CD4-positive, alpha-beta T cell treated with Interferon alpha-2 for 1 hour (primary cell): ENCODE measurements around the gene YWHAG.
"Not testable (repeated sequence)": the region's sequence is repeated elsewhere in the genome, so short reads cannot be mapped to it uniquely, and the experiment has no call there.

Experiments
- DNase-seq, 2 donors: peaks; one replicate each; pipeline ENCODE4 v3.0.0-alpha.2; 2020 to 2022

YWHAG gene

DNA sequence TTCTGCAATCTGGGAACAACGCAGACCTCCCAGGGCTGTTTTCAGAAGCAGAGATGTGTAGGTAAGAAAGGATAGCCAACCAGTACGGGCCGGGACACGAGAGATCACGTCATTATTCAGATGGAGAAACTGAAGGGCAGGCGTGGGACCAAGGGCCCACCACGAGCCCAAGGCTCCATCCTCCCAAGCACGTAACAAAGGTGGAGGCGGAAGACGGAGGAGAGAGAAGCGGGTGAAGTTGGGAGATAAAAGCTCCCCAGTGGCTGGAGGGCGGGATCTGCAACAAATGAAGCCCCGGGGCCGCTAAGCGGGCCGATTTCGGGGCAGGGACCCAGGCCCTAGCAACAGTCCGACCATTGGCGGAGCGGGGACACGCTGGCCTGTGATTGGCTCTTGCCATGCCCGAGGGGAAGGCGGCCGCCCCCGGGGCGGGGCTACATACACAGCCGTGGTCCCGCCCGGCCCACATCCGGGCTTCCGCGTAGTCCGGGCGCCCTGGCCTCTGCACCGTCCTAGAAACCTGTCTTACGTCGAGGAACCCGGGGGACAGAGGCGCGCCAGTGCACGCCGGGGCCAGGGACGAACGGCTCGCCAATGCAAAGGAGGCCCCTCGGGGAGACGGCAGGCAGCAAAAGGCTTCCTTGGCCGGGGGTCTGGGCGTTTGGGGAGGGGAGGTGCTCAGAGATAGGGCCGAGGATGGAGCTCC lies 40.9 kb downstream of the YWHAG start:
- peak; percentile 95 to 97 for DNase-seq

DNA sequence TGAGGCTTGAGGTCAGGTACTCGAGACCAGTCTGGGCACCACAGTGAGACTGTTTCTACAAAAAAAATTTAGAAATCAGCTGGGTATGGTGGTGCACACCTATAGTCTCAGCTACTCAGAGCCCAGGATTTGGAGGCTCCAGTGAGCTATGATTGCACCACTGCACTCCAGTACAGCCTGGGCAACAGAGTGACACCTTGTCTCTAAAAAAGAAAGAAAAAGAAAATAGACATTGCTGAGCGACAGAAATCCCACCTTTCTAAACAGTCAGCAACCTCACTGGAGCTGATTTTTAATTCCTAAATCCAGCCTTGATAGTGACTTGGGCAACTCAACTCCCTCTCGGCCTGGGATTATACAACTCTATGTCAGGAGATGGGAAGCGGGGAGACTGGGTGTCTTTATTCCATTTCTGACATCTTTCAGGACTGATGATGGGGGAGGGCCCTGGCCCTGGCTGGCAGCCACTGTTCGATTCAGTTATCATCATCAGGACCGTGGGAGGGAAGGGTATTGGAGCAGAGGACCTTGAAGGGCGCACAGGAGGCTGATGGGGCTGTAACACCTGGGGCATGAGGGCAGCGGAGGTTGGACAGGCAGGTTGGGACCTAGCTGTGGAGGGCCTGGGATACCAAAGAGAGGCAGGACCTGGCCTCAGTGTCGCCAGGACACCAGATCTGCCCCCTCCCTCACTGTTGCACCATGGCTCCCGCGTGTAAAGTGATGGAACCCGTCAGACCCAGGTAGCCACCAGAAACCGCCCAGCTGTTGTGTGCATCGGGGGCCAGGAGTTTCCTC lies 41.6 kb downstream of the YWHAG start:
- DNase-seq = no peak

DNA sequence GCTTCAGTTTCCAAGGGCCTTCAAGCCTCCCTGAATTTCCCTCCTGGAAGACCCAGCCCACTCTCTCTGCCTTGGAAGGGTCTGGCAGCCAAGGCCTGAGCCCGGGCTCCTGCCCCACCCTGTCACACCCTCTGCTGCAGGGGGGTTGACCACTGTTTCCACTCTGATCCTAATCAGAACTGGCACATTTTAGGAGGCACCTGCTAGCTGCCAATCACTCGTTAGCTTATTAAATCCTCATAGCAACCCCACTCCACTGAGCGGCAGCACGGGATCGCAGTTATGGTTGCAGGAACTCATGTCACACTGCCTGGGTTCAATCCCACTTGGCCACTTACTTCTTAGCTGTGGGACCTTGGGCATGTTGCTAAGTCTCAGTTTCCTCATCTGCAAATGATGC lies 43.4 kb downstream of the YWHAG start:
- no peak for DNase-seq

DNA sequence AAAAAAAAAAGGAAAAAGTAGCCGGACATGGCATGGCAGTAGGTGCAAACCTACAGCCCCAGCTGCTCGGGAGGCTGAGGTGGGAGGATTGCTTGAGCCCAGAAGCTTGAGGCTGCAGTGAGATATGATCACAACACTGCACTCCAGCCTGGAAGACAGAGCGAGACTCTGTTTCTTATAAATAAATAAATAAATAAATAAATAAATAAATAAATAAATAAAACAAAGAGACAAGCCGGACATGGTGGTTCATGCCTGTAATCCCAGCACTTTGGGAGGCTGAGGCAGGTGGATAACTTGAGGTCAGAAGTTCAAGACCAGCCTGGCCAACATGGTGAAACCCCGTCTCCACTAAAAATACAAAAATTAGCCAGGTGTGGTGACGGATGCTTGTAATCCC lies 44.1 kb downstream of the YWHAG start:
- not testable (repeated sequence) for DNase-seq

DNA sequence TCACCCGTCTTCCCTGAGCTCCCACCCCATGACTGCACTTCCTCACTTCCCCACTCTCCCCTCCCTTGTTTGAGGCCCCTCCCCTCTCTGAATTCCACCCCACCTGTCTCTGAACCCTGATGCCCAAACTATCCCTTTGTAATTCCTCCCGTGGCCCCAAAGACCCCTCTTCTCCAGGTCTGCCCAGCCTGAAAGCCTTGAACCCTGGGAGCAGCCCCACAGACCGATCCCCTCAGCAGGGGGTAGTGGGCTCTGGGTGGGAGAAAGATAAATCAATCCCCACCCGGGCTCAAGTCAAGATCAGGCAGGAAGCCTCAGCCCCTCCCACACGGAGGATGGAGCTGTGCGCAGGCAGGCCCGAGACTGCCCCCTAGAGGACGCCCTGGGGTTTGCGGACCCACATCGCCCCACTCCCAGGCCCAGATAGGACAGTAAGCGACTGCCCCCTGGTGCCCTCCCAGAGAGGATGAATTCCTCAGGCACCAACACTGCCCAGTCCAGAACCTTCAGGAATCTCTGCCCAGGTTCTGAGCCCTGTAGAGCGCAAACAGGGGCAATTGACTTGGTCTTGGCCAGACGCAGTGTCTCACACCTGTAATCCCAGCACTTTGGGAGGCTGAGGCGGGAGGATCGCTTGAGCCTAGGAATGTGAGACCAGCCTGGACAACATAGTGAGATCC lies 44.6 kb downstream of the YWHAG start:
- peak; percentile 95 to 97 for DNase-seq

DNA sequence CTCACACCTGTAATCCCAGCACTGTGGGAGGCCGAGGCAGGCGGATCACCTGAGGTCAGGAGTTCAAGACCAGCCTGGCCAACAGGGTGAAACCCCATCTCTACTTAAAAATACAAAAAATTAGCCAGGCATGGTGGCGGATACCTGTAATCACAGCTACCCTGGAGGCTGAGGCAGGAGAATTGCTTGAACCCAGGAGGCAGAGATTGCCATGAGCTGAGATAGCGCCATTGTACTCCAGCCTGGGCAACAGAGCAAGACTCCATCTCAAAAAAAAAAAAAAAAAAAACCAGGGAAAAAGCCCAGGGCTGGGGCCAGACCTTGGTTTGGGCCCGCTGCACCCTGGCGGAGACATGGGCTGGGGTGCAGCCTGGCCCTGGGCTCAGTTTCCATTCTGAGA lies 47.0 kb downstream of the YWHAG start:
- DNase-seq = not testable (repeated sequence)

DNA sequence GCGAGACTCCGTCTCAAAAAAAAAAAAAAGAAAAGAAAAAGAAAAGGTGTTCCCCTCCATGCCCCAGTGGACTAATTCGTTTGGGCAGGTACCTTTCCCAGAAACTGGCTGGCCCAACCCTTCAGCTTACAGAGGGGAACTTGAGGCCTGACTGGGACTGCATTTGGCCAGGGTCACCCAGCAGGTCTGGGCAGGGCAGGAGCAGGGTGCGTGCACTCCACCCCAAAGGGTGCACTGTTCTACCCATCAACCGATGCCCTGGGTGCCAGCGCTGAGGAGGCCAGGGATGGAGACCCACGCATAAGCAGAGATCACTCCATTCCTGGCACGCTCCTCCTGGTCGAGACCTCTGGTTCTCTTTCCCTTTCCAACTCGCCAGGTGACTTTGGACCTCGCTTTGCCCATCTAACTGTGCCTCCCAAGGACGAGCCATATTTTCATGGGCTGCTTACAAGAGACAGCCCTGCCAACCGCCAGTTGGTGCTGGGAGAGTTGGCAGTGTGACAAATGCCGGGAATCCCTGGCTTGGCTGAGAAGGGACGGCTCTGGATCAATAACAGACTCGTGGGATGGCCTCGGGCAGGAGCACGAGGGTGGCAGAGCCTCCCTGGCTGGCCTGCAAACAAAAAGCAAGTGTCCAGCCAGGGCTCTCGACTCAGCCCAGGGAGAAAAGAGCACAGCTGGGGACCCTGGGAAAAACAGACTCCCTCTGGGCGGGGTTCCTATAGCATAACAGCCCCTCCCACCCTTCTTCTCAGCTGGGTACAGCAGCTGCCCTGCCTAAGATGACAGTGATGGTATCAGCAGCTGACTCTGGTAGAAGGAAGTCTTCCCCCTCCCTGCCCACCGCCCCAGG lies 48.5 kb downstream of the YWHAG start:
- DNase-seq = no peak

DNA sequence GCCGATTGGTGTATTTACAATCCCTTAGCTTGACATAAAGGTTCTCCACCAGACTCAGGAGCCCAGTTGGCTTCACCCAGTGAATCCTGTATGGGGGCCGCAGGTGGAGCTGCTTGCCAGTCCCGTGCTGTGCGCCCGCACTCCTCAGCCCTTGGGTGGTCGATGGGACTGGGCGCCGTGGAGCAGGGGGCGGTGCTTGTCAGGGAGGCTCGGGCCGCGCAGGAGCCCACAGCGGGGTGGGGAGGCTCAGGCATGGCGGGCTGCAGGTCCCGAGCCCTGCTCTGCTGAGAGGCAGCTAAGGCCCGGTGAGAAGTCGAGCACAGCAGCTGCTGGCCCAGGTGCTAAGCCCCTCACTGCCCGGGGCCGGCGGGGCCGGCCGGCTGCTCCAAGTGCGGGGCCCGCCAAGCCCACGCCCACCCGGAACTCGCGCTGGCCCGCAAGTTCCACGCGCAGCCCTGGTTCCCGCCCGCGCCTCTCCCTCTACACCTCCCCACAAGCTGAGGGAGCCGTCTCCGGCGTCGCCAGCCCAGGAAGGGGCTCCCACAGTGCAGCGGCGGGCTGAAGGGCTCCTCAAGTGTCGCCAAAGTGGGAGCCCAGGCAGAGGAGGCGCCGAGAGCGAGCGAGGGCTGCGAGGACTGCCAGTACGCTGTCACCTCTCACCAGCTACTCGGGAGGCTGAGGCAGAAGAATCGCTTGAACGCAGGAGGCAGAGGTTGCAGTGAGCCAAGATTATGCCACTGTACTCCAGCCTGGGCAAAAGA lies 49.3 kb downstream of the YWHAG start:
- not testable (repeated sequence) for DNase-seq

DNA sequence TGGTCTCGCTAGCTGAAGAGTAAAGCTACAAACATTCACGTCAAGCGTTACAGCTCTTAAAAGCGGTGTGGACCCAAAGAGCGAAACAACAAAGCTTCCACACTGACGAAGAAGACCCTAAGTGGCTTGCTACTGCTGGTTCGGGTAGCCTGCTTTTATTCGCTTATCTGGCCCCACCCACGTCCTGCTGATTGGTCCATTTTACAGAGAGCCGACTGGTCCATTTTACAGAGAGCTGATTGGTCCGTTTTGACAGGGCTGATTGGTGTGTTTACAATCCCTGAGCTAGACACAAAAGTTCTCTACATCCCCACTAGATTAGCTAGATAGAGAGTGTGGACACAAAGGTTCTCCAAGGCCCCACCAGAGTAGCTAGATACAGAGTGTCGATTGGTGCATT lies 49.9 kb downstream of the YWHAG start:
- not testable (repeated sequence) for DNase-seq

DNA sequence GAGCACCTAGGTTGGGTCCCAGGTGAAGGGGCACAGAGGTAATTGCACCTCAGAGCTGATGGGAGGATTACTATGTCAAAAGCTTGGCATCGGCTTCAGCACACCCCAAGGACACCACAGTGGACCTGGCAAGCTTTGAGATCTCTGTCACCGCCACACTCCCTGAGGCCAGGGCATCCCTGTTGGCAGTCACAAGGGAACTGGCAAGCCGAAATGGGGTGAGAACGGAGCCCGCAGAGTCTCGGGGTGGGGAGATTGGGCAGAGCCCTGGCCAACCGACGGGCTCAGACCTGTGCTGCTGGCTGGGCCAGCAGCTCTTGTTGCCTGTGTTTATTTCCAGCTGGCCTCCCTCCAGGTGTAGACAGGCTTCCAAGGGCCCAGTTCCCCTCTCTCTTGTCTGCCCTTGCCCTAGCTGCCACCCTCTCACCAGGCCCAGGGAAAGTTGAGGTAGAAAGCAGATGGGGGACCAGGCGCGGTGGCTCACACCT lies 53.9 kb downstream of the YWHAG start:
- DNase-seq = no peak

DNA sequence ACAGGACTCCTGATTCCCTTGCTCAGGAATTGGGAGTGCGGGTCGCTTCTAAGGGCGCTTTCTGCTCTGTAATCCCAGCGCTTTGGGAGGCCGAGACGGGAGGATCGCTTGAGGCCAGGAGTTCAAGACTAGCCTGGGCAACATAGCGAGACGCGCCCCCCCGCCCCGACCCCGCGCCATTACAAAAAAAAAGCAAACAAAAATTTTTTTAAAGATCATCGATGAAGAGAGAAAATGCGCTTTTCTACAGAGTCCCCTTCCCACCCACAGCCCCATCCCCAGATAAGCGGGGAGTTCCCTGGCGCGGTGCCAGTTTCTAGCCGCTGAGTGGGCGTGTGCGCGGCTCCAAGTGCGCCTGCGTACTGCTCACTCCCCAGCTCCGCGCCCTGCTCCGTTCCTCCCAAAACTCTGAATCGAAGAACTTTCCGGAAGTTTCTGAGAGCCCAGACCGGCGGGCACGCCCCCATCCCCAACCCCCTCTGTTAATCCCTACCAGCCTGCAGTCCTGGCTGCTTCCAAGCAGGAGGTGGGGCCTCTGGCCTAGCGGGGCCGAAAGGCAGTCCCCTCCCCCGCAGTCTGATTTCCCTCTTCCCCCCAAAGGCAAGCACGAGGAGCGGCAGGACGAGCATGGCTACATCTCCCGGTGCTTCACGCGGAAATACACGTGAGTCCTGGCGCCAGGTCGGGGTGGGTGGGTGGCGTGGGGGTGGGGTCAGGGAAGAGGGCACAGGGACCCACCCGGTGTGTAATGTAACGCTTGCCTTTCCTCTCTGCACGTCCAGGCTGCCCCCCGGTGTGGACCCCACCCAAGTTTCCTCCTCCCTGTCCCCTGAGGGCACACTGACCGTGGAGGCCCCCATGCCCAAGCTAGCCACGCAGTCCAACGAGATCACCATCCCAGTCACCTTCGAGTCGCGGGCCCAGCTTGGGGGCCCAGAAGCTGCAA lies 55.3 kb downstream of the YWHAG start:
- peak; percentile 78 to 83 for DNase-seq

DNA sequence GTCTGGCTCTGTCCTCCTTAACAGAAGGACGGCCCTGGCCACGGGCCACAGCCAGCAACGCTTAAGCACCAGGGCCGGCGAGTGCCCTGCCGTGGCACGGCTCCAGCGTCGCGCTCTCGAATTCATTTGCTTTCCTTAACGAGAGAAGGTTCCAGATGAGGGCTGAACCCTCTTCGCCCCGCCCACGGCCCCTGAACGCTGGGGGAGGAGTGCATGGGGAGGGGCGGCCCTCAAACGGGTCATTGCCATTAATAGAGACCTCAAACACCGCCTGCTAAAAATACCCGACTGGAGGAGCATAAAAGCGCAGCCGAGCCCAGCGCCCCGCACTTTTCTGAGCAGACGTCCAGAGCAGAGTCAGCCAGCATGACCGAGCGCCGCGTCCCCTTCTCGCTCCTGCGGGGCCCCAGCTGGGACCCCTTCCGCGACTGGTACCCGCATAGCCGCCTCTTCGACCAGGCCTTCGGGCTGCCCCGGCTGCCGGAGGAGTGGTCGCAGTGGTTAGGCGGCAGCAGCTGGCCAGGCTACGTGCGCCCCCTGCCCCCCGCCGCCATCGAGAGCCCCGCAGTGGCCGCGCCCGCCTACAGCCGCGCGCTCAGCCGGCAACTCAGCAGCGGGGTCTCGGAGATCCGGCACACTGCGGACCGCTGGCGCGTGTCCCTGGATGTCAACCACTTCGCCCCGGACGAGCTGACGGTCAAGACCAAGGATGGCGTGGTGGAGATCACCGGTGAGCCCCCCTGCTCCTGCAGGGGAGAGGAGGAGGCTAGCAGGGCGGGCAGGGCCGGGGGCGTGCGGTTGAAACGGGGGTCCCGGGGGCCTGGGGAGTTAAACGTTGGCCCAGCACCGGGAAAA lies 56.2 kb downstream of the YWHAG start, which contains the start of gene HSPB1:
Gene HSPB1 (plus strand): TSS at position 327 of the 855 bp plus-strand sequence. CDS start 40 bp downstream, at position 367.
- peak; percentile 82 to 84 for DNase-seq

DNA sequence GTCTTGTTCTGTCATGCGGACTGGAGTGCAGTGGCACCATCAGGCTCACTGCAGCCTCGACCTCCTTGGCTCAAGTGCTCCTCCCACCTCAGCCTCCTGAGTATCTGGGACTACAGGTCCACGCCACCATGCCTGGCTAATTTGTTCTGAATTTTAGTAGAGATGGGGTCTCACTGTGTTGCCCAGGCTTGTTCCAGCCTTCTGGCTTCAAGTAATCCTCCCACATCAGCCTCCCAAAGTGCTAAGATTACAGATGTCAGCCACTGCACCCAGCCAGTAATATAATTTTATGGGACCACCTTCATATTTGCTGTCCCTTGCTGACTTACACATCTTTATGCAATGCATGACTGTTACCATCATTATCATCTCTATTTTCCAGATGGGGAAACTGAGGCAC lies 57.8 kb downstream of the YWHAG start:
- no peak for DNase-seq

DNA sequence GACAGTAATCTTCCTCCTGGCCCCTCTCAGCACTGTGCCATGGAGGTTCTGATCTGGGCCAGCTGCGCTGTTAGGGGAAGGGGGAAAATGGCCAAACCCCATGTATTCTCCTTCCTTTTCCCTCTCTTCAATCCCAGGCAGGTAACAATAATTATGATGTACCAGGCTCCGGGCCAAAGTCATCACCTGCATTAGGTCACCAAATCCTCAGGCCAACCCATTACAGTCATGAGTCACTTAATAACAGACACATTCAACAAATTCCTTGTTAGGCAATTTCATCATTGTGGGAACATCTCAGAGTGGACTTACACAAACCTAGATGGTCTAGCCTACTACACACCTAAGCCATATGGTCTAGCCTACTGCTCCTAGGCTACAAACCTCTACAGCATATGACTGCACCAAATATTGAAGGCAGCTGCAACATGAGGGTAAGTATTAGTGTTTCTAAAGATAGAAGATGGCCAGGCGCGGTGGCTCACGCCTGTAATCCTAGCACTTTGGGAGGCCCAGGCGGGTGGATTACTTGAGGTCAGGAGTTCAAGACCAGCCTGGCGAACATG lies 58.5 kb downstream of the YWHAG start:
- no peak for DNase-seq

DNA sequence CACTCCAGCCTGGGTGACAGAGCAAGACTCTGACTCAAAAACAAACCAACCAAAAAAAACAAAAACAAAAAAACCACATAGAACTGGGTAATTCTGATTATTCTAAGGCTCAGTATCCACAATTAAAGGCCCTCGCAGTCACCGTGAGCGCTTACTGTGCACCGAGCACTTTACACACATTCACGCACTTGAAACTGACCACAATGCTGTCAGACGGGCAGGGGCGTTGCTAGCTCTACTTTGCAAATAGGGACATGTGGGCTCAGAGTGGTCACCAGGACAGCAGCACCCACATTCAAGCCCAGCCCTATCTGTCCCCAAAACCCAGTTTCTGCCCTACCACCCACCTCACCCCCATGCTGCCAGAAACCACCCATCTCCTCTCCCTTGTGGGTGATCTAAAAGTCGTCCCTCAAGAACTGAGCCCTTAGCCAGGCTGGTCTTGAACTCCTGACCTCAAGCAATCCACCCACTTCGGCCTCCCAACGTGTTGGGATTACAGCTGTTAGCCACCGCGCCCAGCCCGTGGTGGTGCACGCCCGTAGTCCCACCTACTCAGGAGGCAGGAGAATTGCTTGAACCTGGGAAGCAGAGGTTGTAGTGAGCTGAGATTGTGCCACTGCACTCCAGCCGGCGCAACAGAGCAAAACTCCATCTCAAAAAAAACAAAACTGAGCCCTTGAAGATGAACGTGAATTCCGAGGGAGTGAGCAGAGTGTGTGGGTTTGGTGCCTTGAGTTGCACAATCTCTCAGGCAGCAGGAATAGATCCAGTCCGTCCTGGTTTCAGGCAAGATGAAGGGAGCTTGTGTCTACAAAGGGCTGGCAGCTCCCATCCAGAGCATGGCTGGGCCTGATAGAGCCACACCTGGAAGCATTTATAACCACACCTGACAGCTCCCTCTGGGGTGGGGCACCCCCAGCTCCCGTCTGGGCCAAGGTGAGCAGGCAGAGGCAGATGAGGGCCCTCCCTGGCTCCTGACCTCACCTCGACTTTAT lies 61.7 kb downstream of the YWHAG start:
- no peak for DNase-seq

DNA sequence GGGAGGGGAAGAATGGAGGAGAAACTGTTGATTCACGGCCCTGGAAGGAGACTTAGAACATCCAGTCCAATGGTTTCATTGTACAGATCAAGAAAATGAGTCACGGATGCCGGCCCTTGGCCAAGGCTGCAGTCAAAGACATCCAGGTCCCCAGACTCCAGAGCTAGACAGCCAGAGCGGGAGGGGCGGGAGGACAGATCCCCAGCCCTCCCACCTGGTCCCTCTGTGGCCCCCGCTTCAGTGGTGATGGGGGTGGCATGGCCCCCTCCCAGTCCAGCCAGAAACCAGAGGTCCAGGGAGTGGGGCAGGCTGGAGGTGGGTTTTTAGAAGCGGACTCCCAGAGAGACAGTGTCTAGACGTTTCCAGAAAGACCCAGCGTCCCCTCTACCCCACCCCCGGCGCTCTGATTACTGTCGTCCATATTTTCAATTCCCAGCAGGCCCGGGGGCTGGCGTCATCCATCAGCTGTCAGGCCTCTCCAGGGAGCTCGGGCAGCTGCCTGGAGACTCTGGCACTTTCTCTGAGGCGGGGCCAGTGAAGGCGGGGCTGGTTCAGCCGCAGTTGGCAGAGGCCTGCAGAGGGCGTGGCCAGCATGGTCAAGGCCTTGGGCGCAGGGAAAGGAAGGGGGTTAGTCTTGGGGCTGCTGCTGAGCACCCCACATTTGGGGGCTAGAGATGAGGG lies 64.3 kb downstream of the YWHAG start:
- DNase-seq = peak in 1 of 2 donors; percentile 39

DNA sequence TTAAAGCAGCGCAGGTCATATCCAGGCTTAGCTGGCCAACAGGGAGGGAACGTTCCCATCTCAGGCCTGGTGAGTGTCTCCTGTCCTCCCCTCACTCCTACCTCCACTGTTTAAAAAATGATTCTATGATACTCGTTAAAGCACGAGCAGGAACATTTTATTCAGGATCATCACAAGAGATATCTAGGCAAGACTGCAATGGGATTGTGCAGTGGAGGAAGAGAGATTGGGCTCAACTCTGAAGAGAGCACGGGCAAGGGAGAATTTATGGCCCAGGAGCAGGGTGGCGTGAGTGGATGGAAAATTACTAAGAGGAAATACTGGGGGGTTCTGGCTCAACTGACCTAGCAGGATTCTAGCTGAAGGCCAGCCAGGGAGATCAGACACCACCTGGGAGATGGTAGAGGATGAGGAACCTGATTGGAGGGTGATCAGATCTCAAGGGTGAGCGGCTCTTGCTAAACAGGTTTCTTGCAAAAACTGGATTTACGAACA lies 65.3 kb downstream of the YWHAG start:
- no peak for DNase-seq
